Measurements from ENCODE around the gene LGALS7B. TPM values are rescaled to one million over a fixed set of nuclear protein-coding genes. Genes with fewer than 3 reads are reported as not detected.

Gene LGALS7B
- total and polyA plus RNA-seq, 2 experiments from 2014 or later = 2.4 to 6.6 TPM

DNA sequence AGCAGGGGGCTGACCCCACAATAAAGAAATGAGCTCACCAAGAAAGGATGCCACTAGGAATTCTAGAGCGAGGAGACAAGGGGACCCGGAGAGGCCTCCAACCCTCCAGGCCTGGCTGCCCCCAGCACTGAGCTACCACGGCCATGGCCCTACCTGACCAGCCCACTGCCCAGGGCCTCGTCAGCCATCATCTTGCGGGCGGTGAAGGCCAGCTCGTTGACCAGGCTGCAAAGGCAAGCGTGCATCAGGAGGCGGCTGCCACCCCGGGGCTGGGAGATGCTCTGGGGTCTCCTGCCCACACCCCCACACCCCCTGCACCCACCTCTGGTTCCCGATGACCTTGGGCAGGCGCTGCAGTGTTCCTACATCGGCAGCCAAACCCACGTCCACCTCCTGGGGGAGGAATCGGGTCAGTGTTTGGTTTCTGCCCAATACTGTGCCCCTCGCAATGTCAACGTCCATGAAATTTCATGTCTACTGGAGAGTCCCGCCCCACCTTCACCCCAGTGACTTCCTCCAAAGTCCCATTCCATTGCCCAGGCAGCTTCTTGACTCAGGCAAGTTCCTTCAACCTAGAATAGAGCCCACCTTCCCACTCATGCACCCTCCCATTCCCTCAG is 27.2 kb downstream of the LGALS7B start:
- Mint-ChIP-seq H3K27ac (no peak overlapping the region), H3K36me3 (ENCODE audit: low read depth) (peaks cover 36% of the 10 kb centered on the region), H3K4me3 (no peak overlapping the region), H3K27me3 (ENCODE audit: insufficient read depth, low read depth, poor library complexity) (peaks cover 11% of the 10 kb centered on the region), H3K4me1 (peaks cover 4% of the 10 kb centered on the region; the same call in 2 of the 3 replicates), H3K9me3 (peaks cover 10% of the 10 kb centered on the region)
- H3K9me2 ChIP-seq (ENCODE audit: insufficient read depth) = no peaks in the 10 kb centered on the region
- no peaks in the 10 kb centered on the region for H3K36me3 ChIP-seq (ENCODE audit: insufficient read depth)
- H3K27ac ChIP-seq (ENCODE audit: low read depth) = no peak overlapping the region
- no peak for ATAC-seq
- H3K27me3 ChIP-seq (ENCODE audit: insufficient read depth) = no peaks in the 10 kb centered on the region
- H3K79me2 ChIP-seq (replicated peaks; ENCODE audit: insufficient read depth) = no peaks in the 10 kb centered on the region
- H3K4me3 ChIP-seq = no peak overlapping the region
- no peak overlapping the region for H2AFZ ChIP-seq
- peaks cover 6% of the 10 kb centered on the region for H3K4me1 ChIP-seq (ENCODE audit: insufficient read depth)
- H3F3A ChIP-seq (replicated peaks; ENCODE audit: low read depth) = no peaks in the 10 kb centered on the region
- no peak for TF ChIP-seq ZNF331 (CRISPR knock-in tag; IDR thresholded peaks at IDR 0.05; ENCODE audit: low read depth)
- TF ChIP-seq, protein P1, sequence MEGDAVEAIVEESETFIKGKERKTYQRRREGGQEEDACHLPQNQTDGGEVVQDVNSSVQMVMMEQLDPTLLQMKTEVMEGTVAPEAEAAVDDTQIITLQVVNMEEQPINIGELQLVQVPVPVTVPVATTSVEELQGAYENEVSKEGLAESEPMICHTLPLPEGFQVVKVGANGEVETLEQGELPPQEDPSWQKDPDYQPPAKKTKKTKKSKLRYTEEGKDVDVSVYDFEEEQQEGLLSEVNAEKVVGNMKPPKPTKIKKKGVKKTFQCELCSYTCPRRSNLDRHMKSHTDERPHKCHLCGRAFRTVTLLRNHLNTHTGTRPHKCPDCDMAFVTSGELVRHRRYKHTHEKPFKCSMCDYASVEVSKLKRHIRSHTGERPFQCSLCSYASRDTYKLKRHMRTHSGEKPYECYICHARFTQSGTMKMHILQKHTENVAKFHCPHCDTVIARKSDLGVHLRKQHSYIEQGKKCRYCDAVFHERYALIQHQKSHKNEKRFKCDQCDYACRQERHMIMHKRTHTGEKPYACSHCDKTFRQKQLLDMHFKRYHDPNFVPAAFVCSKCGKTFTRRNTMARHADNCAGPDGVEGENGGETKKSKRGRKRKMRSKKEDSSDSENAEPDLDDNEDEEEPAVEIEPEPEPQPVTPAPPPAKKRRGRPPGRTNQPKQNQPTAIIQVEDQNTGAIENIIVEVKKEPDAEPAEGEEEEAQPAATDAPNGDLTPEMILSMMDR (conservative IDR thresholded peaks at IDR 0.05; ENCODE audit: low read depth in 2 of 2) = no peak
- TF ChIP-seq NANOG (IDR thresholded peaks at IDR 0.05; ENCODE audit: borderline replicate concordance) = no peak
- TF ChIP-seq POLR2AphosphoS5 (IDR thresholded peaks at IDR 0.05; ENCODE audit: low read depth) = no peak
- TF ChIP-seq JUNB (IDR thresholded peaks at IDR 0.05; ENCODE audit: unreplicated experiment) = no peak
- no peak overlapping the region for H3K4me2 ChIP-seq
- no peaks in the 10 kb centered on the region; the same call in 1 of the 2 replicates for H4K20me1 ChIP-seq (replicated peaks; ENCODE audit: insufficient read depth)
- DNase-seq (ENCODE audit: low spot score) = no peak

DNA sequence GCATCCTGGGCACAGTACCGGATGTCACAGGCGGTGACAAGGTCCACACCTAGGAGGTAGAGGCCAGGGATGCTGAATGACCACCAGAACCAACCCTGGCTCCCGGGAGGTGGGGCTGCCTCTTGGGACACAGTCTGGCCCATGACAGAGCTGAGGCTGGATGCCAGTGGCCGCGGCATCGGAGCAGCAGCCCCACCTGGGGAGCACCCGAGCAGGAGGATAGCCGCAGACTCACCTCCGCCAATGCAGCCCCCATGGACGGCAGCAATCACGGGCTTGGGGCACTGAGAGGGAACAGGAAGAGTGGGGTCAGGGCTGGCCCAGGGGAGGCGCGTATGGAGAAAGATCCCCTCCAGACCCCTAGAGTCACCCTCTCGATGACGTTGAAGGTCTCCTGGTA is 28.1 kb downstream of the LGALS7B start:
- Histone ChIP-seq H2AFZ (no peak overlapping the region), H3K4me2 (no peak overlapping the region), H3K36me3 (ENCODE audit: insufficient read depth) (no peaks in the 10 kb centered on the region), H3K4me3 (no peak overlapping the region), H3K9me2 (ENCODE audit: insufficient read depth) (no peaks in the 10 kb centered on the region), H3F3A (replicated peaks; ENCODE audit: low read depth) (no peaks in the 10 kb centered on the region), H3K27me3 (ENCODE audit: insufficient read depth) (no peaks in the 10 kb centered on the region), H4K20me1 (replicated peaks; ENCODE audit: insufficient read depth) (no peaks in the 10 kb centered on the region; the same call in 1 of the 2 replicates), H3K4me1 (ENCODE audit: insufficient read depth) (peaks cover 6% of the 10 kb centered on the region), H3K27ac (ENCODE audit: low read depth) (no peak overlapping the region), H3K79me2 (replicated peaks; ENCODE audit: insufficient read depth) (no peaks in the 10 kb centered on the region)
- no peak overlapping the region for H3K27ac Mint-ChIP-seq
- no peak overlapping the region for H3K4me3 Mint-ChIP-seq
- peaks cover 41% of the 10 kb centered on the region for H3K36me3 Mint-ChIP-seq (ENCODE audit: low read depth)
- peaks cover 14% of the 10 kb centered on the region for H3K9me3 Mint-ChIP-seq
- peaks cover 4% of the 10 kb centered on the region; the same call in 2 of the 3 replicates for H3K4me1 Mint-ChIP-seq
- DNase-seq (ENCODE audit: low spot score) (no peak), ATAC-seq (no peak)
- TF ChIP-seq NANOG (IDR thresholded peaks at IDR 0.05; ENCODE audit: borderline replicate concordance) = no peak
- TF ChIP-seq, protein P1 (conservative IDR thresholded peaks at IDR 0.05; ENCODE audit: low read depth in 2 of 2) = no peak
- TF ChIP-seq ZNF331 (CRISPR knock-in tag; IDR thresholded peaks at IDR 0.05; ENCODE audit: low read depth) = no peak
- no peak for TF ChIP-seq CREB1 (CRISPR knock-in tag; IDR thresholded peaks at IDR 0.05; ENCODE audit: low read depth)
- no peak for TF ChIP-seq POLR2AphosphoS5 (IDR thresholded peaks at IDR 0.05; ENCODE audit: low read depth)
- TF ChIP-seq, protein P2, sequence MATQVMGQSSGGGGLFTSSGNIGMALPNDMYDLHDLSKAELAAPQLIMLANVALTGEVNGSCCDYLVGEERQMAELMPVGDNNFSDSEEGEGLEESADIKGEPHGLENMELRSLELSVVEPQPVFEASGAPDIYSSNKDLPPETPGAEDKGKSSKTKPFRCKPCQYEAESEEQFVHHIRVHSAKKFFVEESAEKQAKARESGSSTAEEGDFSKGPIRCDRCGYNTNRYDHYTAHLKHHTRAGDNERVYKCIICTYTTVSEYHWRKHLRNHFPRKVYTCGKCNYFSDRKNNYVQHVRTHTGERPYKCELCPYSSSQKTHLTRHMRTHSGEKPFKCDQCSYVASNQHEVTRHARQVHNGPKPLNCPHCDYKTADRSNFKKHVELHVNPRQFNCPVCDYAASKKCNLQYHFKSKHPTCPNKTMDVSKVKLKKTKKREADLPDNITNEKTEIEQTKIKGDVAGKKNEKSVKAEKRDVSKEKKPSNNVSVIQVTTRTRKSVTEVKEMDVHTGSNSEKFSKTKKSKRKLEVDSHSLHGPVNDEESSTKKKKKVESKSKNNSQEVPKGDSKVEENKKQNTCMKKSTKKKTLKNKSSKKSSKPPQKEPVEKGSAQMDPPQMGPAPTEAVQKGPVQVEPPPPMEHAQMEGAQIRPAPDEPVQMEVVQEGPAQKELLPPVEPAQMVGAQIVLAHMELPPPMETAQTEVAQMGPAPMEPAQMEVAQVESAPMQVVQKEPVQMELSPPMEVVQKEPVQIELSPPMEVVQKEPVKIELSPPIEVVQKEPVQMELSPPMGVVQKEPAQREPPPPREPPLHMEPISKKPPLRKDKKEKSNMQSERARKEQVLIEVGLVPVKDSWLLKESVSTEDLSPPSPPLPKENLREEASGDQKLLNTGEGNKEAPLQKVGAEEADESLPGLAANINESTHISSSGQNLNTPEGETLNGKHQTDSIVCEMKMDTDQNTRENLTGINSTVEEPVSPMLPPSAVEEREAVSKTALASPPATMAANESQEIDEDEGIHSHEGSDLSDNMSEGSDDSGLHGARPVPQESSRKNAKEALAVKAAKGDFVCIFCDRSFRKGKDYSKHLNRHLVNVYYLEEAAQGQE (IDR thresholded peaks at IDR 0.05; ENCODE audit: unreplicated experiment) = no peak
- H3K27me3 Mint-ChIP-seq (ENCODE audit: insufficient read depth, low read depth, poor library complexity) = peaks cover 14% of the 10 kb centered on the region
